Measurements from ENCODE around the gene ZNF396. TPM values are rescaled to one million over a fixed set of nuclear protein-coding genes. Genes with fewer than 3 reads are reported as not detected.

The ZNF396 gene
- total RNA-seq, 1 experiment from 2014 or later = 0.69 TPM

DNA sequence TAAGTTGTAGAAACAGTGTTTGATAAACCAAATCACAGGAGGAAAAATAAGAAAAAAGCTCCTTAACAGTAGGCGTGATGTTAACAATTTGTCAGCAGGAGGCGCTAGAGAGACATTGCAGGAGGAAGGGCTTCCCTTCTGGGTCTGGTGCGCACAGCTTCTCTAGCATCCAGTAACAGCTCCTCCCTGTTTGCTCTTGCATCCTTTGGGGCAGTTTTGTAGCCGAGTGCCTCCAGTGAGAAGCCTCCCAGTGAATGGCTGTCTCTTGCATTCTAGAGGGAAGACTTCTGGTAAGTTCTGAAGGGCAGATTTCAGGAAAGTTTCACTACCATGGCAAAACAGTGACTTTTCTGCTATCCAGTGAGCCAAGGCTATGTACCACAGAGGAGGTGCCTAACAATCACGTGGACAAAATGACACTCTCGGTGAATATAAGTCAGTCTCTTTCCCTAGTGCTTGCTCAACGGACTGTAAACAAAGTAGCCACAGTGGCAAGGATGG is 9.5 kb upstream of the ZNF396 start:
- peak; percentile 81 for DNase-seq (ENCODE audit: low read depth)

- DNase-seq (ENCODE audit: low read depth) = no peak
Observed at GRCh38 chr18:35383136-35383535, 6.0 kb upstream of the ZNF396 start.

DNA sequence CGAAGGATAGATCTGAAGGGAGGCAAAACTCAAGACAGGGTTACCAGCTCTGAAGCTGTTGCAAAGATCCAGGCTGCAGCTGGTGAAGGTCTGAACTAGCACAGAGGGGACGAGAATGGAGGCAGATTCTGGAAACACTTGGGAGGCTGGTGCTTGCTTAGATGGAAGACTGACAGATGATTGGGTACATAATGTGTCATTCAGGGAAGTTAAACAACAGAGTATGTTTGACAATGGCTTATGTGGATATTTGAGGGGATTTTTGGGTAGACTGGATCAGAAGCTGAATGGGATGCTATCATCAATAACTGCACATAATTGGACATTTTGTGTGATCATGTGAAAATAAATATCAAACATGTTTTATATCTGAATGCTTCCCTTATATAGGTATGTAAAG is 2.3 kb upstream of the ZNF396 start:
- DNase-seq (ENCODE audit: low read depth) = no peak

- no peak for DNase-seq (ENCODE audit: low read depth)
Observed at GRCh38 chr18:35378574-35378896, 1.4 kb upstream of the ZNF396 start.

DNA sequence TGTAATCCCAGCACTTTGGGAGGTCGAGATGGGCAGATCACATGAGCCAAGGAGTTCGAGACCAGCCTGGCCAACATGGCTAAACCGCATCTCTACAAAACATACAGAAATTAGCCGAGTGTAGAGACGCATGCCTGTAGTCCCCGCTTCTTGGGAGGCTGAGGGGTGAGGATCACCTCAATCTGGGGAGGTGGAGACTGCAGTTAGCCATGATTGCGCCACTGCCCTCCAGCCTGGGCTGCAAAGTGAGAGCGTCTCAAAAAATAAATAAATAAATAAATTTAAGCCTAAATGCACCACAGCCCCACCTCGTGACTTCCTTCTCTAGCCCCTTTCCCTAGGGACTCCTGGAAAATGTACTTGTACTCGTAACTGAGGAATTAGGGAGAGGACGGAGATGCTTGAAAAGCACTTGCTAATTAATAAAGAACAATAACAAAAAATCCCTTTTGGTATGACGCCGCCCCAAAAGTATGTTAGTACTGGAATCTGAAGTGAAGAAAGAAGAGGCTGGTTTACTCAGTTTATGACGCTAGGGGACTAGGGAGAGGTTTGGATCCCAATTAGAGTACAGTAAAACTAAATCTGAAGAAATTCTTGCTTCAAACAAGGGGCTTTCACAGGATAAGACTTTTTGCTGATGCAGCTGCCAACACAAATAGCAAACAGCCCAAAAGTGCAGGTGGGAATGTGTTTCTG is 887 bp upstream of the ZNF396 start:
- peak; percentile 17 for DNase-seq (ENCODE audit: low read depth)

- no peak for DNase-seq (ENCODE audit: low read depth)
Observed at GRCh38 chr18:35376393-35376741, 770 bp downstream of the ZNF396 start.

DNA sequence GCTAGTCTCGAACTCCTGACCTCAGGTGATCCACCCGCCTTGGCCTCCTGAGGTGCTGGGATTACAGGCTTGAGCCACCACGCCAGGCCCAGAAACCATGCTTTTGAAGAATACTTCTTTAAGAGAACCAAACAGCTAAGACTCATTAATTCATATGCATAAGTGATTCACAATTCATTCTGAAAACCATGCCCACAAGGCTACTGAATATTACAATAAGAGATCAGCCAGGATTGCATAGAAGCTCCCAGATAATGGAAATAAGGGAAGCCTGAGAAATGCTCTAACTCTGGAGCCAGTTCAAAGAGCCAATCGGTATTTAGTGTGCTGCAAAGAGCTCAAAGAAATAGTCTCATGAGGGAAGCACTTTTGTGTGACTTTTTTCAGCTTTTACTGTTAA is 2.4 kb downstream of the ZNF396 start:
- DNase-seq (ENCODE audit: low read depth) = no peak

- DNase-seq (ENCODE audit: low read depth) = peak; percentile 72
Observed at GRCh38 chr18:35371412-35372195, 5.5 kb downstream of the ZNF396 start.

DNA sequence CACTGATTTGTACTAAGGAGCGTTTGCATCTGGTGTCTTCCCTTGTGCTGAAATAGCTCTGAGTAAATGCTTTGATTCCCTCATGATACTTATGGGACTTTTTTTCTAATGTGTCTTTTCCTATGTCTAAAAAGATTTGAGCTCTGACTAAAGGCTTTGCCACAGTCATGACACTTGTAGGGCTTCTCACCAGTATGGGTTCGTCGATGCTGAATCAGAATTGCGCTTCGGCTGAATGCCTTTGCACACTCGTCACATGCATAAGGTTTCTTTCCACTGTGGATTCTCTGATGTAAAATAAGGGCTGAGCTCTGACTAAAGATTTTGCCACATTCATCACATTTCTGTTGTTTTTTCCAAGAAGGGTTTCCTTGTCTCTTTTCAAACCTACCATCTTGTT is 8.0 kb downstream of the ZNF396 start:
- DNase-seq (ENCODE audit: low read depth) = no peak

GRCh38 chr18:35368595-35368994 is 8.5 kb downstream of the ZNF396 start:
- no peak for DNase-seq (ENCODE audit: low read depth)

- no peak for DNase-seq (ENCODE audit: low read depth)
Observed at GRCh38 chr18:35362531-35362930, 14.6 kb downstream of the ZNF396 start.

DNA sequence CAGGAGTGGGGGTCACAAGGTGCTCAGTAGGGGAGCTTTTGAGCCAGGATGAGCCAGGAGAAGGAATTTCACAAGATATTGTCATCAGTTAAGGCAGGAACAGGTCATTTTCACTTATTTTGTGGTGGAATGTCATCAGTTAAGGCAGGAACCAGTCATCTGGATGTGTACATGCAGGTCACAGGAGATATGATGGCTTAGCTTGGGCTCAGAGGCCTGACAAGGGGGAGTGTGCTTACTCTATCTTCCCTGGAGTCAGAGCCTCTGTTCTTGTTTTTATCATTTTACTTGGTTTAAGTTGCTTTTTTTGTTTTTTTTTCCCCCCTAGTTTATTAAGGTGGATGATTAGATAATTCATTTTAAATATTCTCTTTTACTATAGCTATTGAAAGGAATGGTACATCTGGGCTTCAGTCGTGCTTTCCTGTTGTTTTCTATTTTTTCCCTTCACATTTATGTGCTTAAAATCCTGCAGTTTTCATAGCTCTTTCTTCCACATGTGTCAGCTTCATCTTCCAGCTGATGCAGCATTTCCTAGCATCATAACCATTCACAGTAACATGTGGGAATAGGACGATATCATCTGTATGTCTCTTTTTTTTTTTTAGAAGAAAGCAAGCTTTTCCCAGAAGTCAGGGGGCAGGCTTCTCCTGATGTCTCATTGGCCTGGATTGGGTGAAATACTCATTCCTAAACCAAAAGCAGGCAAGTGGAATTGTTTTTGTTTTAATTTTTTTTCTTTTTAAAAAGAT is 15.4 kb downstream of the ZNF396 start:
- DNase-seq (ENCODE audit: low read depth) = no peak

DNA sequence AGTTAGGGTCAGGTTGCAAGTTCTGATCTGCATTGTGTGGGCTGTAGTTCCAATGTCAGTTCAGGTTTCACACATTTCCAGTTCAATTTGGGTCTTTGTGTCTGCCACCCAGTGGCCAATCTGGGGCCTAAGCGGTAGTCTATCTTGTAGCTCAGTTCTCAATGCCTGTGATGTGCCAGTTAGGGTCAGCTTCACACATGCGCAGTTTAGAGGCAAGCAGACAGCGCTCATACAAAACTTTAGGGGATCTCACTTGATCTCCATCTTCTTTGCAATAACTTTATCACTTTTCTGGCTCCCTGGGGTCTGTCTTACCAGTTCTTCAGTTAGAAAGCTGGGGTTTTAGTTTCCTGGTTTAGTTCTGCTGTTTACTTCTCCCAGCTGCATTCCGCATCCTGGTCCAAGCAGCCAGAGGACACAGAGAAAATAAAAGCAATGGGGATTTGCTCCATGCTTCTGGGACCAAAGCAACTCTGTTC is 22.0 kb downstream of the ZNF396 start:
- DNase-seq (ENCODE audit: low read depth) = peak; percentile 88

GRCh38 chr18:35352778-35353177 is 24.4 kb downstream of the ZNF396 start:
- no peak for DNase-seq (ENCODE audit: low read depth)

DNA sequence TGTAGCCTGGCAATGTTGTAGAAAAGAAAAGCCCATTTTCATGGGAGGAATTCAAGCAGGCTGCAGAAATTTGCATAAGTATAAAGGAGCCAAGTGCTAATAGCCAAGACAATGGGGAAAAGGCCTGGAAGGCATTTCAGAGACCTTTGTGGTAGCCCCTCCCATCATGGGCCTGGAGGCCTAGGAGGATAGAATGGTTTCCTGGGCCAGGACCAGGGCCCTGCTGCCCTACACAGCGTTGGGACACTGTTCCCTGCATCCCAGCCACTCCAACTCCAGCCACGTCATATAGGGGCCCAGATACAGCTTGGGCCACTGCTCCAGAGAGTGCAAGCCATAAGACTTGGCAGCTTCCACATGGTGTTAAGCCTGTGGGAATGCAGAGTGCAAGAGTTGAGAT is 24.9 kb downstream of the ZNF396 start:
- no peak for DNase-seq (ENCODE audit: low read depth)

DNA sequence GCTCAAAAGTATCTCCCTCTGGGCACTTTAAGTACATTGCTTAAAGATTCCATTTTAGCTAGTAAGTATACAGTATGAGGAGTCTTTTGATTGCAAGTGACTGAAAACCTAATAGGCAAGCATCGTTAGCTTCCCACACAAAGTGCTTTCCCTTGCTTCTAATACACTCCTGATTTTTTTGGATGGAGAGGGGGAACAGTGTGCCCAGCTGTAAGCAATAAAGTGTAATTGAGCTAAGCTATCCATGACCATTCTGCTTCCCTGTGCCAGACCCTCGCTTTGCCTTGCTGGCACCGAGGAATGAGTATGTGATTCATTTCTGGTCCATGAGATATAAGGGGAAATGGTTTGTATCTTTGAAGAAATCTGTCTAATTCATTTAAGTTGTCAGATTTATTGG is 29.1 kb downstream of the ZNF396 start:
- no peak for DNase-seq (ENCODE audit: low read depth)

- no peak for DNase-seq (ENCODE audit: low read depth)
Observed at GRCh38 chr18:35345950-35346349, 31.2 kb downstream of the ZNF396 start.

- no peak for DNase-seq (ENCODE audit: low read depth)
Observed at GRCh38 chr18:35345460-35345921, 31.6 kb downstream of the ZNF396 start.

DNA sequence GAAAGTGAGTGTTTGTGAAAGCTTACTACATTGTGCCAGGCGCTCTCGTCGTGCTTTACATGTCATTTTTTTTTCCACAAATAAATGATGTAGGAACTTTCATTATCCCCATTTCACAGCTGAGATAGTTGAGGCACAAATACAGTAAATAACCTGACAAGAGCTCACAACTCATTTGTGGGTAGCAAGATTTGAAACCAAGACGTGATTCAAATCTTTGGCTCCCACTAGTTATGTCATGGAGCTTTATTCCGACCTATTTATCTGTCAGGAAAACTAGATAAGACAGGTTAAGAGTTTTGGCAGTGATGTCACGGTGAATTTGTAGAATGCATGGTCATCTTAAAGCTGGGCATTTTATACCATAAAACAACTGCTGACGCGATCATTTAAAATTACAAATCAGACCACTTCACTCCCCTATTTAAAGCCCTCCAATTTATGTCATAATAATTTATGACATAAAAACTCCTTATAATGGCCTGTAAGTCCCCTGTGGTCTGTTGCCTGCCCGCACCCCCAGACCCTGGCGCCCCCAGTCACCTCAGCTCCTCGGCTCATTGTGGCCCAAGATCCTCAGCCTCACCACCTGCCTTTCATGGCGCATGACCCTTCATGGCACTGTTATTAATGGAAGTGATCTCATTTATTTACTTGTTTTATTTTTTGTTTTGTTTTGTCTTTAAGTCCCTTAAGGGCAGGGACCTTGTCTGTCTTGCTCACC is 32.2 kb downstream of the ZNF396 start:
- no peak for DNase-seq (ENCODE audit: low read depth)

DNA sequence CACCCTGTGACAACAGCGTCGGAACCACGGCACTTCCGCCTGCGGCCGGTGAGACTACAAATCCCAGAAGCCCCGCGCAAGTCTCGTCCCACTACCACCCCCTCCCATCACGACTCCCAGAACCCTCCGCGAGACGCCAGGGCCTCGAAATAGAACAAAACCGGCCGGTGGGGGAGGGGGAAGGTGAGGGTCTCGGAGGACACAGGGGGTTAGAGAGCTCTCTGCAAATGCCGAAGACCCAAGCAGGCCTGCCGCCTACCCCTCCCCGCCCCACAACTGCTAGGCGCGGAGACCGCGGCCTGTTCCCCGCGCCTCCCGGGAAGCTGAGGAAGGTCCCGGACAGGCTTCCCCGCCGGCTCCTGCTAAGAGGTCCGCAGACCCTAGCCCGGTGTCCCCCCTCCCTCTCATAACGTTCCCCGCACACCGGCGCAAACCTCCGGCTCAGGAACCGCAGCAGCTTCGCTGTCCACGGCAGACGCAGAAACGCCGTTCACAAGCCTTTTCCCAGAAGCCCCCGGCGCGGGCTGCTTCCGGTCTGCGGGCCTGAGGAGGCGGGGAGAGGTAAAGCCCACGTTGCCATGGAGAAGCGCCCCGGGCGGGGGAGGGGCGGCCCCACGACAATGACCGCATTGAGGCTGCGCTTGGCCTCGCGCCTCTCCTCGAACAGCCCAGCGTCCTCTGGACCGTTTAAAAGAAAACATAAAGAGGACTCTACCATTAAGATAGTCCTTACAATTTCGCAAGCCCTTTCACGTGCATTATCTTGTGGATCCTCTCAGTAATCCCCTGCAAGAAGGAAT is 33.0 kb downstream of the ZNF396 start, which contains the start of gene ZNF24:
TSS of gene ZNF24 (minus strand) at position 485 of the 800 bp plus-strand sequence. CDS start 3,770 bp downstream, outside the sequence.
- peak; percentile 90 for DNase-seq (ENCODE audit: low read depth)
